HepG2 (cell line): Measurements from ENCODE around the gene FOXRED2. TPM values are rescaled to one million over a fixed set of nuclear protein-coding genes. Genes with fewer than 3 reads are reported as not detected.

ENCODE experiments used
- FOSL2 ChIP-seq: sonication (generic); formaldehyde crosslinking; IDR thresholded peaks from 2 replicates; pipeline ENCODE4 v1.4.0; 2020; ENCODE audit warnings: missing genetic modification reagents
- HDAC2 ChIP-seq: sonication (generic); formaldehyde crosslinking; IDR thresholded peaks from 2 replicates; pipeline ENCODE4 v1.4.0; 2020; ENCODE audit warnings: missing genetic modification reagents
- JUN ChIP-seq: sonication (generic); formaldehyde crosslinking; IDR thresholded peaks from 2 replicates; pipeline ENCODE4 v1.4.0; 2020; ENCODE audit warnings: mild to moderate bottlenecking, missing genetic modification reagents
- NPAS2 ChIP-seq: sonication (generic); formaldehyde crosslinking; IDR thresholded peaks from 2 replicates; pipeline ENCODE4 v1.8.0; 2022; ENCODE audit warnings: mild to moderate bottlenecking, missing genetic modification reagents, borderline replicate concordance
- POLR2AphosphoS5 ChIP-seq: IDR thresholded peaks from 2 replicates; pipeline ENCODE4 v1.6.1; 2012; ENCODE audit warnings: low read depth, low read length
- RAD21 ChIP-seq: fragments of 450-650 bp; formaldehyde crosslinking; IDR thresholded peaks from 2 replicates; pipeline ENCODE4 v1.5.0; 2020; ENCODE audit warnings: mild to moderate bottlenecking
- RCOR2 ChIP-seq: IDR thresholded peaks from 2 replicates; pipeline ENCODE4 v1.6.1; 2016; ENCODE audit warnings: missing biosample characterization, missing genetic modification reagents
- SALL1 ChIP-seq: sonication (generic); formaldehyde crosslinking; IDR thresholded peaks from 2 replicates; pipeline ENCODE4 v1.8.0; 2022; ENCODE audit warnings: mild to moderate bottlenecking, missing genetic modification reagents
- SAP130 ChIP-seq: IDR thresholded peaks from 2 replicates; pipeline ENCODE4 v1.6.1; 2016; ENCODE audit warnings: low read depth
- TAF15 ChIP-seq: fragments of 200-400 bp; formaldehyde crosslinking; IDR thresholded peaks from one replicate; pipeline ENCODE4 v1.6.1; 2018; ENCODE audit warnings: mild to moderate bottlenecking, low read depth, low read length; ENCODE audit not compliant: poor library complexity, severe bottlenecking
- TBL1XR1 ChIP-seq: fragments of 150-350 bp; IDR thresholded peaks from 2 replicates; pipeline ENCODE4 v1.6.1; 2014; ENCODE audit warnings: borderline replicate concordance, low read length; ENCODE audit not compliant: partially characterized antibody
- ZFX ChIP-seq: sonication (generic); formaldehyde crosslinking; IDR thresholded peaks from 2 replicates; pipeline ENCODE4 v1.4.0; 2020; ENCODE audit warnings: mild to moderate bottlenecking, low read depth, missing genetic modification reagents, moderate library complexity
- ZNF333 ChIP-seq: sonication (generic); formaldehyde crosslinking; IDR thresholded peaks from 2 replicates; pipeline ENCODE4 v1.4.0; 2020; ENCODE audit warnings: mild to moderate bottlenecking, missing genetic modification reagents, borderline replicate concordance
- ZNF644 ChIP-seq: IDR thresholded peaks from 2 replicates; pipeline ENCODE4 v1.6.1; 2016; ENCODE audit warnings: low read depth
- ZSCAN25 ChIP-seq: sonication (generic); formaldehyde crosslinking; IDR thresholded peaks from 2 replicates; pipeline ENCODE4 v1.8.0; 2022; ENCODE audit warnings: mild to moderate bottlenecking, missing genetic modification reagents
- polyA plus RNA-seq, 8 experiments: library from polyadenylated mRNA; depleted of rRNA in 3 of 8; stranded (reverse) in 7 of 8; unstranded in 1 of 8; fragments of >200 nt; fragmentation: Illumina TruSeq in 4 of 8; extraction: Trizol in 4 of 8; gene quantifications; 2 replicates each; pipeline versions ENCODE4 v1.2.1 to v1.2.3, GENCODE V29; 2011 to 2016; ENCODE audit warnings: low read depth in 4 of 8, missing spikeins in 1 of 8, mixed read lengths in 1 of 8; ENCODE audit not compliant: insufficient read depth in 1 of 8
- total RNA-seq, 5 experiments: library from RNA; depleted of rRNA; stranded (reverse); fragments of >200 nt; fragmentation: Illumina TruSeq; extraction: Trizol; gene quantifications; 2 replicates each; pipeline ENCODE4 v1.2.3, GENCODE V29; 2016; ENCODE audit warnings: low read depth in 1 of 5
- TF ChIP-seq, protein P1 (sequence below): sonication (generic); formaldehyde crosslinking; IDR thresholded peaks from 2 replicates; pipeline ENCODE4 v1.4.0; 2020; ENCODE audit warnings: missing genetic modification reagents
- TF ChIP-seq, protein P2 (sequence below): sonication (generic); formaldehyde crosslinking; IDR thresholded peaks from 2 replicates; pipeline ENCODE4 v1.4.0; 2020; ENCODE audit warnings: missing genetic modification reagents, borderline replicate concordance
- TF ChIP-seq, protein P3 (sequence below): sonication (generic); IDR thresholded peaks from 2 replicates; pipeline ENCODE4 v1.6.1; 2016; ENCODE audit warnings: low read depth, borderline replicate concordance
- TF ChIP-seq, protein P4 (sequence below): sonication (generic); formaldehyde crosslinking; IDR thresholded peaks from 2 replicates; pipeline ENCODE4 v1.8.0; 2022; ENCODE audit warnings: mild to moderate bottlenecking, missing genetic modification reagents; ENCODE audit not compliant: insufficient replicate concordance
- TF ChIP-seq, protein P5 (sequence below): sonication (generic); formaldehyde crosslinking; IDR thresholded peaks from 2 replicates; pipeline ENCODE4 v1.5.1; 2020; ENCODE audit warnings: mild to moderate bottlenecking, moderate library complexity, missing genetic modification reagents

FOXRED2 gene
- total and polyA plus RNA-seq, 2 of the 13 experiments (the other 11 are each of a cell fraction or from before 2014, with no cell fraction given), result 9.3 to 28.1 TPM

DNA sequence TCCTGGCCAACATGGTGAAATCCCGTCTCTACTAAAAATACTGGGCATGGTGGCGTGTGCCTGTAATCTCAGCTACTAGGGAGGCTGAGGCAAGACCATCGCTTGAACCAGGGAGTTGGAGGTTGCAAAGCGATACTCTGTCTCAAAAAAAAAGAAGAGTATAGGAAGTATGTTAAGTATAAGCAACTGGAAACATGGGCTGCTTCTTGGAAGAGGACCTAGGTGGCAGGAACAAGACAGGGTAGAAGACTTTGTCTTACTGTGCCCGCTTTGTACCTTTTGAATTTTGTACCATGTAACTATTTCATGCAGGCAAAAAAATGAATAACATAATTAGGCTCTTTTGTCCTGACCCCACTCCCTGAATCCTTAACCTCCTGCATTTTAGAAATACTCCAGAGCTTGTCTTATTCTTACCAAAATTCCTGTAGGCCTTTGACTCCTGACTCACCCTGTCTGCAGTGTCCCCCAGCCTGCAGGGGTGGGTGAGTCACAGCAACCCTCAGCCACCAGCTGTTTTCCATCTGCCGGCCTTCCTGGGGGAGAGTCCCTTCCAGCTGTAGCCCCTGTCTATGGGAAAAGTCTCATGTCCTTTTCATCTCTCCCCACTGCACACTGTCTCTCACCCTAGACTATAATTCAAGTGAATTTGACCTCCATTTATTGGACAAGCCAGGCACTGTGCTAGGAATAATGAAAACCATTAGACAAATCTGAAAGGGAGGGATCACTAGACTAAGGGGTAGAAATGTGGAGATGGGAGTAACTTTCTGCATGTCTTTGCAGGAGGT is 67.2 kb downstream of the FOXRED2 start (continued):
- TF ChIP-seq, protein P1, sequence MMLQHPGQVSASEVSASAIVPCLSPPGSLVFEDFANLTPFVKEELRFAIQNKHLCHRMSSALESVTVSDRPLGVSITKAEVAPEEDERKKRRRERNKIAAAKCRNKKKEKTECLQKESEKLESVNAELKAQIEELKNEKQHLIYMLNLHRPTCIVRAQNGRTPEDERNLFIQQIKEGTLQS (CRISPR knock-in tag), result peak; percentile 62; the same call in 1 of the 2 replicates
- TF ChIP-seq ZSCAN25 (CRISPR knock-in tag), result peak; percentile 89
- no peak for TF ChIP-seq ZNF644 (CRISPR knock-in tag)
- TF ChIP-seq, protein P2, sequence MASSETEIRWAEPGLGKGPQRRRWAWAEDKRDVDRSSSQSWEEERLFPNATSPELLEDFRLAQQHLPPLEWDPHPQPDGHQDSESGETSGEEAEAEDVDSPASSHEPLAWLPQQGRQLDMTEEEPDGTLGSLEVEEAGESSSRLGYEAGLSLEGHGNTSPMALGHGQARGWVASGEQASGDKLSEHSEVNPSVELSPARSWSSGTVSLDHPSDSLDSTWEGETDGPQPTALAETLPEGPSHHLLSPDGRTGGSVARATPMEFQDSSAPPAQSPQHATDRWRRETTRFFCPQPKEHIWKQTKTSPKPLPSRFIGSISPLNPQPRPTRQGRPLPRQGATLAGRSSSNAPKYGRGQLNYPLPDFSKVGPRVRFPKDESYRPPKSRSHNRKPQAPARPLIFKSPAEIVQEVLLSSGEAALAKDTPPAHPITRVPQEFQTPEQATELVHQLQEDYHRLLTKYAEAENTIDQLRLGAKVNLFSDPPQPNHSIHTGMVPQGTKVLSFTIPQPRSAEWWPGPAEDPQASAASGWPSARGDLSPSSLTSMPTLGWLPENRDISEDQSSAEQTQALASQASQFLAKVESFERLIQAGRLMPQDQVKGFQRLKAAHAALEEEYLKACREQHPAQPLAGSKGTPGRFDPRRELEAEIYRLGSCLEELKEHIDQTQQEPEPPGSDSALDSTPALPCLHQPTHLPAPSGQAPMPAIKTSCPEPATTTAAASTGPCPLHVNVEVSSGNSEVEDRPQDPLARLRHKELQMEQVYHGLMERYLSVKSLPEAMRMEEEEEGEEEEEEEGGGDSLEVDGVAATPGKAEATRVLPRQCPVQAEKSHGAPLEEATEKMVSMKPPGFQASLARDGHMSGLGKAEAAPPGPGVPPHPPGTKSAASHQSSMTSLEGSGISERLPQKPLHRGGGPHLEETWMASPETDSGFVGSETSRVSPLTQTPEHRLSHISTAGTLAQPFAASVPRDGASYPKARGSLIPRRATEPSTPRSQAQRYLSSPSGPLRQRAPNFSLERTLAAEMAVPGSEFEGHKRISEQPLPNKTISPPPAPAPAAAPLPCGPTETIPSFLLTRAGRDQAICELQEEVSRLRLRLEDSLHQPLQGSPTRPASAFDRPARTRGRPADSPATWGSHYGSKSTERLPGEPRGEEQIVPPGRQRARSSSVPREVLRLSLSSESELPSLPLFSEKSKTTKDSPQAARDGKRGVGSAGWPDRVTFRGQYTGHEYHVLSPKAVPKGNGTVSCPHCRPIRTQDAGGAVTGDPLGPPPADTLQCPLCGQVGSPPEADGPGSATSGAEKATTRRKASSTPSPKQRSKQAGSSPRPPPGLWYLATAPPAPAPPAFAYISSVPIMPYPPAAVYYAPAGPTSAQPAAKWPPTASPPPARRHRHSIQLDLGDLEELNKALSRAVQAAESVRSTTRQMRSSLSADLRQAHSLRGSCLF (CRISPR knock-in tag), result no peak
- TF ChIP-seq, protein P3, sequence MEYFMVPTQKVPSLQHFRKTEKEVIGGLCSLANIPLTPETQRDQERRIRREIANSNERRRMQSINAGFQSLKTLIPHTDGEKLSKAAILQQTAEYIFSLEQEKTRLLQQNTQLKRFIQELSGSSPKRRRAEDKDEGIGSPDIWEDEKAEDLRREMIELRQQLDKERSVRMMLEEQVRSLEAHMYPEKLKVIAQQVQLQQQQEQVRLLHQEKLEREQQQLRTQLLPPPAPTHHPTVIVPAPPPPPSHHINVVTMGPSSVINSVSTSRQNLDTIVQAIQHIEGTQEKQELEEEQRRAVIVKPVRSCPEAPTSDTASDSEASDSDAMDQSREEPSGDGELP, result peak; percentile 98
- TF ChIP-seq TBL1XR1, result peak; percentile 54
- peak; percentile 65; the same call in 1 of the 2 replicates for TF ChIP-seq JUN (CRISPR knock-in tag)
- peak; percentile 83 for TF ChIP-seq SAP130 (CRISPR knock-in tag)
- TF ChIP-seq NPAS2 (CRISPR knock-in tag), result no peak
- no peak for TF ChIP-seq ZNF333 (CRISPR knock-in tag)
- TF ChIP-seq, protein P4, sequence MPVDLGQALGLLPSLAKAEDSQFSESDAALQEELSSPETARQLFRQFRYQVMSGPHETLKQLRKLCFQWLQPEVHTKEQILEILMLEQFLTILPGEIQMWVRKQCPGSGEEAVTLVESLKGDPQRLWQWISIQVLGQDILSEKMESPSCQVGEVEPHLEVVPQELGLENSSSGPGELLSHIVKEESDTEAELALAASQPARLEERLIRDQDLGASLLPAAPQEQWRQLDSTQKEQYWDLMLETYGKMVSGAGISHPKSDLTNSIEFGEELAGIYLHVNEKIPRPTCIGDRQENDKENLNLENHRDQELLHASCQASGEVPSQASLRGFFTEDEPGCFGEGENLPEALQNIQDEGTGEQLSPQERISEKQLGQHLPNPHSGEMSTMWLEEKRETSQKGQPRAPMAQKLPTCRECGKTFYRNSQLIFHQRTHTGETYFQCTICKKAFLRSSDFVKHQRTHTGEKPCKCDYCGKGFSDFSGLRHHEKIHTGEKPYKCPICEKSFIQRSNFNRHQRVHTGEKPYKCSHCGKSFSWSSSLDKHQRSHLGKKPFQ (CRISPR knock-in tag), result no peak
- no peak for TF ChIP-seq POLR2AphosphoS5
- TF ChIP-seq FOSL2 (CRISPR knock-in tag), result peak; percentile 95
- TF ChIP-seq, protein P5, sequence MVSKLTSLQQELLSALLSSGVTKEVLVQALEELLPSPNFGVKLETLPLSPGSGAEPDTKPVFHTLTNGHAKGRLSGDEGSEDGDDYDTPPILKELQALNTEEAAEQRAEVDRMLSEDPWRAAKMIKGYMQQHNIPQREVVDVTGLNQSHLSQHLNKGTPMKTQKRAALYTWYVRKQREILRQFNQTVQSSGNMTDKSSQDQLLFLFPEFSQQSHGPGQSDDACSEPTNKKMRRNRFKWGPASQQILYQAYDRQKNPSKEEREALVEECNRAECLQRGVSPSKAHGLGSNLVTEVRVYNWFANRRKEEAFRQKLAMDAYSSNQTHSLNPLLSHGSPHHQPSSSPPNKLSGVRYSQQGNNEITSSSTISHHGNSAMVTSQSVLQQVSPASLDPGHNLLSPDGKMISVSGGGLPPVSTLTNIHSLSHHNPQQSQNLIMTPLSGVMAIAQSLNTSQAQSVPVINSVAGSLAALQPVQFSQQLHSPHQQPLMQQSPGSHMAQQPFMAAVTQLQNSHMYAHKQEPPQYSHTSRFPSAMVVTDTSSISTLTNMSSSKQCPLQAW (CRISPR knock-in tag), result peak; percentile 52
- TF ChIP-seq RAD21, result no peak
- 0 out of 2 replicates have a peak, but pooled peaks have one; percentile 13 for TF ChIP-seq RCOR2 (CRISPR knock-in tag)
- TF ChIP-seq ZFX (CRISPR knock-in tag), result peak; percentile 33; the same call in 1 of the 2 replicates
- 0 out of 2 replicates have a peak, but pooled peaks have one; percentile 17 for TF ChIP-seq HDAC2
- TF ChIP-seq SALL1 (CRISPR knock-in tag), result 0 out of 2 replicates have a peak, but pooled peaks have one; percentile 18
- no peak for TF ChIP-seq TAF15
